Uterus (tissue), 2 donors: ENCODE data around the gene IL4R.

Experiments used
- CTCF ChIP-seq, 4 experiments: fragments of 200-600 bp in 2 of 4; fragments of 450-650 bp in 2 of 4; sonication (generic) in 2 of 4; IDR thresholded peaks; one replicate each; pipeline ENCODE4 v1.5.1; 2016 to 2019; ENCODE audit warnings: antibody characterized with exemption in 4 of 4, mild to moderate bottlenecking in 2 of 4, moderate library complexity in 1 of 4
- POLR2A ChIP-seq, 2 donors: fragments of 450-650 bp; IDR thresholded peaks; one replicate each; pipeline ENCODE4 v1.6.1; 2016; ENCODE audit warnings: antibody characterized with exemption in 2 of 2, mild to moderate bottlenecking in 1 of 2, moderate library complexity in 1 of 2

- TF ChIP-seq POLR2A (IDR thresholded peaks at IDR 0.05): no peak
- TF ChIP-seq CTCF (IDR thresholded peaks at IDR 0.05): no peak
Measured at GRCh38 chr16:27290562-27290961, 23.2 kb upstream of the IL4R start.
